ENCODE measurements around the gene MEF2C. TPM values are rescaled to one million over a fixed set of nuclear protein-coding genes. Genes with fewer than 3 reads are reported as not detected.

The MEF2C gene
- total and polyA plus RNA-seq, 2 of the 13 experiments (the other 11 are each of a cell fraction or from before 2014, with no cell fraction given), result 0.02 TPM; not detected in 1

DNA sequence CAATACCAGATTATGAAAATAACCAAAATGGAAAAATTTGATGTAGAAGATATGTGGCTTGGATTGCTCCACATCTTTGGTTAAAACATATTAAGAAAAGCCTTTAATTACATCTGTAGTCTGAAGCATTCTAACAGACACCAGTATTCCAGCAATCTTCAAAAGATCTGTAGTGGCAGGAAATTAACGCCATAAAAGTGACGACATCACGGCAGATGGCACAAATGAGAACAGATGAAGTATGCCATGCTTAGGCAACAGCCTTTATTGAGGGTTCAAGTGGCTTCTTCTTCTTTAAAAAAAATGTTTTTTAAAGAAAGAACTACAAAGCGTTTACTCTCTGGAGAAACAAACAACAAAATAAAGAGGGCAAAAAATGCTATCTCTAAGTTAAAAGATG lies 164.2 kb downstream of the MEF2C start:
- CTCF ChIA-PET (ENCODE audit: low intra/inter-chr PET ratio, low total read pairs), result no interaction called here
- BruUV-seq (replicated peaks), result no TSS peak
- Histone ChIP-seq H3K9me3 (ENCODE audit: low read length) (no peaks in the 10 kb centered on the region), H2AFZ (ENCODE audit: low read length) (no peak overlapping the region), H3K36me3 (replicated peaks in 1 of 2; ENCODE audit: control insufficient read depth in 1 of 2, insufficient read depth in 2 of 2, low read length in 2 of 2) (no peaks in the 10 kb centered on the region), H3K4me1 (ENCODE audit: insufficient read depth, low read length) (no peaks in the 10 kb centered on the region), H3K27ac (ENCODE audit: extremely low read length, insufficient read depth, low read length) (no peak overlapping the region), H3K9ac (ENCODE audit: insufficient read depth, low read depth, low read length) (no peak overlapping the region), H3K27me3 (ENCODE audit: control insufficient read depth in 1 of 2, insufficient read depth in 2 of 2, low read length in 2 of 2) (peaks cover 0 to 6% of the 10 kb centered on the region in 2 experiments; a peak in 1 of 5 replicates), H3K4me3 (replicated peaks in 1 of 3; ENCODE audit: insufficient read depth in 1 of 3, low read depth in 2 of 3, low read length in 3 of 3) (no peak overlapping the region), H3K4me2 (ENCODE audit: low read depth, low read length) (no peak overlapping the region), H4K20me1 (ENCODE audit: insufficient read depth, low read length) (no peaks in the 10 kb centered on the region), H3K79me2 (ENCODE audit: insufficient read depth, low read length) (no peaks in the 10 kb centered on the region)
- POLR2A ChIA-PET, result no interaction called here
- in situ Hi-C loops (cut with HindIII; ENCODE audit: extremely low pct_ligation_motif_present, low pct_unique_long_range_greater_than_20kb), result no loop called here
- no peak for FAIRE-seq
- TF ChIP-seq ZNF672 (CRISPR knock-in tag; IDR thresholded peaks at IDR 0.05), result no peak
- 3% methylated on average over 4 of the region's 4 CpGs for WGBS (ENCODE audit: low lambda C conversion rate)
- no peak for DNase-seq (ENCODE audit: low spot score)
- intact Hi-C loops (cut with micrococcal nuclease; ENCODE audit: unreplicated experiment), result no loop called here
- no peak for ATAC-seq

DNA sequence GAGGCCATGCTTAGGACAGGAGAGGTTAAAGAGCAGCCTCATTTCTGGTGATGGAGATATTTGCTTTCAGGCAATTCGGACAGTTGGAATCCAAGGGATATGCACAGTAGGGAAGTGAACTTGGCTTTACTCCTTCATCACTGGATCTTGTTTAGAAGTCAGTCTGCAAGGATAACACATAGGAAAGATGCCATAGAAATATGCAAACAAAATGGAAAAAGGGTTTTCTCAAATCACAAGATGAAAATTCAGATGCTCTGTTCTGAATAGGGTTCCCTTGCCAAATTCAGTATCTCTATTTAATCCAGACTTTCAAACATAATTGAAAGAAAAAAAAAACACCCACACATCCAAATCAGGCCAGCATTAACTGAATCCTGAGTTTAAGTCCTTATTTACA lies 166.9 kb downstream of the MEF2C start:
- 0% methylated on average over 1 of the region's 1 CpG for WGBS (ENCODE audit: low lambda C conversion rate)
- ChIA-PET POLR2A (no interaction called here), CTCF (ENCODE audit: low intra/inter-chr PET ratio, low total read pairs) (no interaction called here)
- H3K27ac ChIP-seq (ENCODE audit: extremely low read length, insufficient read depth, low read length), result no peak overlapping the region
- no peaks in the 10 kb centered on the region for H3K79me2 ChIP-seq (ENCODE audit: insufficient read depth, low read length)
- DNase-seq (ENCODE audit: low spot score) (no peak), FAIRE-seq (no peak), ATAC-seq (no peak)
- no peak overlapping the region for H2AFZ ChIP-seq (ENCODE audit: low read length)
- H4K20me1 ChIP-seq (ENCODE audit: insufficient read depth, low read length), result no peaks in the 10 kb centered on the region
- BruUV-seq (replicated peaks), result no TSS peak
- no peak overlapping the region for H3K4me3 ChIP-seq (replicated peaks in 1 of 3; ENCODE audit: insufficient read depth in 1 of 3, low read depth in 2 of 3, low read length in 3 of 3)
- no peak overlapping the region for H3K4me2 ChIP-seq (ENCODE audit: low read depth, low read length)
- H3K36me3 ChIP-seq (replicated peaks in 1 of 2; ENCODE audit: control insufficient read depth in 1 of 2, insufficient read depth in 2 of 2, low read length in 2 of 2), result no peaks in the 10 kb centered on the region
- H3K9ac ChIP-seq (ENCODE audit: insufficient read depth, low read depth, low read length), result no peak overlapping the region
- H3K9me3 ChIP-seq (ENCODE audit: low read length), result no peaks in the 10 kb centered on the region
- no peaks in the 10 kb centered on the region; a peak in 1 of 5 replicates for H3K27me3 ChIP-seq (ENCODE audit: control insufficient read depth in 1 of 2, insufficient read depth in 2 of 2, low read length in 2 of 2)
- no peaks in the 10 kb centered on the region for H3K4me1 ChIP-seq (ENCODE audit: insufficient read depth, low read length)
- in situ Hi-C loops (cut with HindIII; ENCODE audit: extremely low pct_ligation_motif_present, low pct_unique_long_range_greater_than_20kb) (no loop called here), intact Hi-C loops (cut with micrococcal nuclease; ENCODE audit: unreplicated experiment) (no loop called here)
- TF ChIP-seq, protein P1, sequence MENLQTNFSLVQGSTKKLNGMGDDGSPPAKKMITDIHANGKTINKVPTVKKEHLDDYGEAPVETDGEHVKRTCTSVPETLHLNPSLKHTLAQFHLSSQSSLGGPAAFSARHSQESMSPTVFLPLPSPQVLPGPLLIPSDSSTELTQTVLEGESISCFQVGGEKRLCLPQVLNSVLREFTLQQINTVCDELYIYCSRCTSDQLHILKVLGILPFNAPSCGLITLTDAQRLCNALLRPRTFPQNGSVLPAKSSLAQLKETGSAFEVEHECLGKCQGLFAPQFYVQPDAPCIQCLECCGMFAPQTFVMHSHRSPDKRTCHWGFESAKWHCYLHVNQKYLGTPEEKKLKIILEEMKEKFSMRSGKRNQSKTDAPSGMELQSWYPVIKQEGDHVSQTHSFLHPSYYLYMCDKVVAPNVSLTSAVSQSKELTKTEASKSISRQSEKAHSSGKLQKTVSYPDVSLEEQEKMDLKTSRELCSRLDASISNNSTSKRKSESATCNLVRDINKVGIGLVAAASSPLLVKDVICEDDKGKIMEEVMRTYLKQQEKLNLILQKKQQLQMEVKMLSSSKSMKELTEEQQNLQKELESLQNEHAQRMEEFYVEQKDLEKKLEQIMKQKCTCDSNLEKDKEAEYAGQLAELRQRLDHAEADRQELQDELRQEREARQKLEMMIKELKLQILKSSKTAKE (CRISPR knock-in tag; IDR thresholded peaks at IDR 0.05; ENCODE audit: borderline replicate concordance), result no peak
- TF ChIP-seq, protein P2, sequence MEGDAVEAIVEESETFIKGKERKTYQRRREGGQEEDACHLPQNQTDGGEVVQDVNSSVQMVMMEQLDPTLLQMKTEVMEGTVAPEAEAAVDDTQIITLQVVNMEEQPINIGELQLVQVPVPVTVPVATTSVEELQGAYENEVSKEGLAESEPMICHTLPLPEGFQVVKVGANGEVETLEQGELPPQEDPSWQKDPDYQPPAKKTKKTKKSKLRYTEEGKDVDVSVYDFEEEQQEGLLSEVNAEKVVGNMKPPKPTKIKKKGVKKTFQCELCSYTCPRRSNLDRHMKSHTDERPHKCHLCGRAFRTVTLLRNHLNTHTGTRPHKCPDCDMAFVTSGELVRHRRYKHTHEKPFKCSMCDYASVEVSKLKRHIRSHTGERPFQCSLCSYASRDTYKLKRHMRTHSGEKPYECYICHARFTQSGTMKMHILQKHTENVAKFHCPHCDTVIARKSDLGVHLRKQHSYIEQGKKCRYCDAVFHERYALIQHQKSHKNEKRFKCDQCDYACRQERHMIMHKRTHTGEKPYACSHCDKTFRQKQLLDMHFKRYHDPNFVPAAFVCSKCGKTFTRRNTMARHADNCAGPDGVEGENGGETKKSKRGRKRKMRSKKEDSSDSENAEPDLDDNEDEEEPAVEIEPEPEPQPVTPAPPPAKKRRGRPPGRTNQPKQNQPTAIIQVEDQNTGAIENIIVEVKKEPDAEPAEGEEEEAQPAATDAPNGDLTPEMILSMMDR (CRISPR knock-in tag; IDR thresholded peaks at IDR 0.05), result no peak
- TF ChIP-seq ZBTB1 (CRISPR knock-in tag; IDR thresholded peaks at IDR 0.05; ENCODE audit: borderline replicate concordance), result no peak
- TF ChIP-seq HDAC2 (CRISPR knock-in tag; IDR thresholded peaks at IDR 0.05), result no peak
- TF ChIP-seq, protein P3, sequence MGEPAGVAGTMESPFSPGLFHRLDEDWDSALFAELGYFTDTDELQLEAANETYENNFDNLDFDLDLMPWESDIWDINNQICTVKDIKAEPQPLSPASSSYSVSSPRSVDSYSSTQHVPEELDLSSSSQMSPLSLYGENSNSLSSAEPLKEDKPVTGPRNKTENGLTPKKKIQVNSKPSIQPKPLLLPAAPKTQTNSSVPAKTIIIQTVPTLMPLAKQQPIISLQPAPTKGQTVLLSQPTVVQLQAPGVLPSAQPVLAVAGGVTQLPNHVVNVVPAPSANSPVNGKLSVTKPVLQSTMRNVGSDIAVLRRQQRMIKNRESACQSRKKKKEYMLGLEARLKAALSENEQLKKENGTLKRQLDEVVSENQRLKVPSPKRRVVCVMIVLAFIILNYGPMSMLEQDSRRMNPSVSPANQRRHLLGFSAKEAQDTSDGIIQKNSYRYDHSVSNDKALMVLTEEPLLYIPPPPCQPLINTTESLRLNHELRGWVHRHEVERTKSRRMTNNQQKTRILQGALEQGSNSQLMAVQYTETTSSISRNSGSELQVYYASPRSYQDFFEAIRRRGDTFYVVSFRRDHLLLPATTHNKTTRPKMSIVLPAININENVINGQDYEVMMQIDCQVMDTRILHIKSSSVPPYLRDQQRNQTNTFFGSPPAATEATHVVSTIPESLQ (CRISPR knock-in tag; conservative IDR thresholded peaks at IDR 0.05), result no peak
- no peak for TF ChIP-seq SP1 (IDR thresholded peaks at IDR 0.05)
- no peak for TF ChIP-seq SP1 (CRISPR knock-in tag; IDR thresholded peaks at IDR 0.05)
- no peak for TF ChIP-seq ZNF891 (CRISPR knock-in tag; IDR thresholded peaks at IDR 0.05)
- TF ChIP-seq ZNF879 (CRISPR knock-in tag; IDR thresholded peaks at IDR 0.05), result no peak
- TF ChIP-seq ZBTB7B (CRISPR knock-in tag; IDR thresholded peaks at IDR 0.05), result no peak
- no peak for TF ChIP-seq ZNF496 (CRISPR knock-in tag; IDR thresholded peaks at IDR 0.05; ENCODE audit: insufficient replicate concordance)
- TF ChIP-seq HNRNPLL (IDR thresholded peaks at IDR 0.05; ENCODE audit: low read depth, low read length, poor library complexity, severe bottlenecking), result no peak
